ENCODE data around the gene TET3.

Gene TET3

DNA sequence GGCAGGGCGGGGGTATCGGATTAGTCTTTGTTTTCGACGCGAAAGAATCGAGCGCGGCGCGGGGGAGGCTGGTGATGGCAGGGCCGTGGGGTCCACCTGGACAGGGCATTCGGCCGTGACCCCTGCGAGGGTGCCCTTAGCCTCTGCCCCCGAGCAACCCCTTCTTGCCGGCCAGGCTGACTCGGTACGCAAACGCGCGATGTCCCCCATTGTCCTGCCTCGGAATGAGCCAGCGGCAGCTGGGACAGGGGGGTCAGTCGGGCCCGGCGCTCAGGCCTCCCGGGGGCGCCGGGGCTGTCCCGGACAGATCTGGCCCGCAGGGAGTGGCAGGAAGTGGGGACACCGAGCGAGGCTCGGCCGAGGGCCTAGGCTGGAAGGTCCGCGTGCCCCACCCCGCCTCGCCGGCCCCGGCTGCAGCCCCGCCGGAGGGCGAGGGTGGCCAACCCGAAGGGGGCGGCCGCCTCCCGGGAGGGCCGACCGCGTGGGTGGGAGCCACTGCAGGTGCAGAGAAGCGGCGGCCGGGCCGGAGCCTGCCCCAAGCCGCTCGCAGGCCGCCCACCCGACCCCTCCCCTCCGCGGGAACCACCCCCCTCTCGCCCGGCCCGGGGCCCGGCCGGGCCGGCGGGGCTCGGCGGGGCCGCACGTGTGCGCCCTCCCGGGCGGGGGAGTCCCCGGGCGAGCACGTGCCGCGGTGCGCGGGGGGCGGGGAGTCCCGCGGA lies at the start of gene TET3:
Gene TET3 (plus strand): TSS at position 708 of the 719 bp plus-strand sequence. CDS start 1,494 bp downstream, outside the sequence.
- TF ChIP-seq GATA3 (IDR thresholded peaks at IDR 0.05; ENCODE audit: low read depth, low read length): no peak
- no peak for TF ChIP-seq GATA2 (IDR thresholded peaks at IDR 0.05; ENCODE audit: low read depth, low read length)

- no peak for TF ChIP-seq GATA2 (IDR thresholded peaks at IDR 0.05; ENCODE audit: low read depth, low read length)
- TF ChIP-seq GATA3 (IDR thresholded peaks at IDR 0.05; ENCODE audit: low read depth, low read length): no peak
Measured at GRCh38 chr2:73935641-73936040, 49.1 kb upstream of the TET3 start.

DNA sequence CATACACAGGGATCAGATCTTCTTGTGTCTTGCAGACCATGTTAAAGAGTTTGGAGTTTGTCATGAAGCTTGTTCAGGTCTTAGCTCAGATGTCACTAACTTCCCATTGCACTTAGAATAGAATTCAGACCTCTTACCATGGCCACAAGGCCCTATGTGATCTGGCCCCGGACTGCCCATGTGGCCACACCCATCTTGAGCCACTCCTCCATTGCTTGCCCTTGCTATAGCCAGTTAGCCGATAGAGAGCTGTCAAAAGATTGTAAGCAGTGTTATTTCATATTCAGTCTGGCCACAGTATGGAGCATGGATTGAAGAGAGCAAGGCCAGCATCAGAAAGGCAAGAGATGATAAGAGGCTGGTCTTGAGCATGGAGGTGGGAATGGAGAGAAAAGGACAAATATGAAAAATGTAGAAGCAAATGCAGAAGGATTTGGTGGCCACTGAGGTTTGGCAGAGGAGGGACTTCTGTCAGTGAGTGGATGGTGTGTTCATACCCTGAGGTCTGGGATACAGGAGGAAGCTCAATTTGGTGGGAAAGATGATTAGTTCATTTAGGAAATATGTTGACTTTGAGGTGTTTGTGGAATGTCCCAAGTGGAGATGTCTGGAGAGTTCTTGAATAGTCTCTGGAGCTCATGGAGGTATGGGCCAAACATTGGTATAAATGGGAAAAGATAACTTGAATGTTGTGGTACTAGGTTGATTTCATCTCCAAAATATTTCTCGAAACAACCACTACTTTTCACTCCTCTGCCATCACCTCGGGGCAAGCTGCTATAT lies 47.4 kb upstream of the TET3 start:
- TF ChIP-seq GATA3 (IDR thresholded peaks at IDR 0.05; ENCODE audit: low read depth, low read length) (no peak), GATA2 (IDR thresholded peaks at IDR 0.05; ENCODE audit: low read depth, low read length) (no peak)

DNA sequence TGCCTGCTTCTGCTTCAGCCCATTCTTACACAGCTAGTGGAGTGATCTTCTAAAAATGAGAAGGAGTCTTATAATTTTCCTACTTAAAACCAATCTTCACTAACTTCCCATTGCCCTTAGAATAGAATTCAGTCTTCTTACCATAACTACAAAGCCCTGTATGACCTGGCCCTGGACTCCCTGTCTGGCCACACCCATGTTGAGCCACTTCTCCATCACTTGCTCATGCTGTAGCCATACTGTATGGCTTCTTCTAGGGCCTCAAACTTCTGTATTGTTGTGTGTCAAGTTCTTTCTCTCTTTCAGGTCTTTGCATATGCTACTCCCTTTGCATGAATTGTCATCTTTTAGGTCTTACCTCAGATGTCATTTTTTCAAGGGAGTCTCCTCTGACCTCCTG lies 46.8 kb upstream of the TET3 start:
- TF ChIP-seq GATA2 (IDR thresholded peaks at IDR 0.05; ENCODE audit: low read depth, low read length): no peak

DNA sequence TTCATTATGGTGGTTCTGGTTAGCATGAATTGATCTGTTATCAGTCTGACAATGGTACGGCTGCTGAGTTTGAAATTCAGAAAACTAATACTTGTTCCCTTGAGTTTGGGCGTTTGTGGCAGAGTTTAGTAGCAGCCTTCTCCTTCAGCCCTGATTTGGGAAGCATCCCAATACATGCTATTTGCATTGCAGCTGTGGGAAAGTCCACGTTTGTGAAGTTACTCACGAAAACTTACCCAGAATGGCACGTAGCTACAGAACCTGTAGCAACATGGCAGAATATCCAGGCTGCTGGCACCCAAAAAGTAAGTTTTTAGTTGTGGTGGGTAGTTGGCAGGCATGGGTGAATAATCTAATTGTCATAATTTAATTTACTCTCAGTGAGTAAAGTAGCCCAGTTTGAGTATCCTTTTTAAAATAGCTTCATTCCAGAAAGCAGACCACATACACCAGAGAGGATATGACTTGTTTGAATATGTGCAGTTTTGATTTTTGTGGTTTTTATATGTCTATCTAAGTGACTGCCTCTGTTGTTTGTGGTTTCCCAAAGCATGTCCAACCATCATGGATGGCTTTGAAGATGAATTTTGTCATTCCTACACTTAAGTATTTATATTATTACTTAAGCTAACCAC lies 45.9 kb upstream of the TET3 start:
- no peak for TF ChIP-seq GATA3 (IDR thresholded peaks at IDR 0.05; ENCODE audit: low read depth, low read length)
- no peak for TF ChIP-seq GATA2 (IDR thresholded peaks at IDR 0.05; ENCODE audit: low read depth, low read length)

DNA sequence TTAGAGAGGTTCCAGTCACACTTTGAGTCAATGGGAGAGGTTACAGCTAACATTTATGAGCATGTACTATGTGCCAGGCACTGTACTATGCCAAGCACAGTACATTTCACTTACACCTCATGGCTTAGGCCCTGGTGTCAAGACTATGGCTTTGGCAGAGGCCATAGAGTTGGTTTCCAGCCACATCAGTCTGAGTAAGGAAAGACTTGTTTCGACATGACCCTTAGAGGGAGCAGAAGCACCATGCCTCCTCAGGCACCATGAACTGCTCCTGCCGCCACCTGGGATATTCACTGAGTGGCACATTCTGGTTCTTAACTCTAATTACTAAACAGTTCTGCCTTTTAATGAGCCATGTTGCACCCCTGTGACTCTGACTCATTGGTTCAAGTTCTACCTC lies 45.3 kb upstream of the TET3 start:
- no peak for TF ChIP-seq GATA3 (IDR thresholded peaks at IDR 0.05; ENCODE audit: low read depth, low read length)
- TF ChIP-seq GATA2 (IDR thresholded peaks at IDR 0.05; ENCODE audit: low read depth, low read length): no peak

DNA sequence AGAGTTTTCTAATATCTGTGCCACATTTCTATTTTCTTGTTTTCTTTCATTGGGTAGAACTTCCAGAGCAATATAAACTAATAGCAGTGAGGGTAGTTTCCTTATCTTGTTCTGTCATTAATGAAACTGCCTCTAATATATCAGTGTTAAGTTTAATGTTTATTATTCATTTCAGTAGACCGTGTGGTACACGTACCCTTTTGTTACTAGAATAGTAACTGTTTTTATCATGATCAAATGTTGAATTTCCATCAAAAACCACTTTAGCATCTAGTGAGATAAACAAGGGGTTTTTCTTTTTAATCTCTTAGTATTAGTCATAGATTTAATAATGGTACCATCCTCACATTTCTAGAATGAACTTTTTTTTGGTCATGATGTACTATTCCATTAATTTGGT lies 42.0 kb upstream of the TET3 start:
- TF ChIP-seq GATA3 (IDR thresholded peaks at IDR 0.05; ENCODE audit: low read depth, low read length): no peak
- TF ChIP-seq GATA2 (IDR thresholded peaks at IDR 0.05; ENCODE audit: low read depth, low read length): no peak

DNA sequence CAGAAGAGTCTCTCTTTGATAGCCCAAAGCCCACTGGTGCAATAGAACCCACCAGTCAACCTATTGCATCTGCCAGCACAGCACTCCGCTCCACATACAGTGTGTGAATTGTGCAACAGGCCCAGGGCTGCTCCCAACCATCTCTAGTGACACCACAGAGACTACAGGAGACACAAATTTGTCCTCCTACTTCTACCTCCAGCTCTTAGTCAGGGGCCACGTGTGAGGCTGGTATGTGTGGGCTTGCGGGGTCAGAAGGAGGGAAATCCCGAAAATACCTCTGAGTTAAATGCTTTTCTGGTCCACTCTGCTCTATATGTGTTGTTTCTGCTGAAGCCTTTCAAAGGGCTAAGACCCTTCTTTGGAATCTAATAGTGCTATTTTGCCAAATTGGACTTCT lies 40.0 kb upstream of the TET3 start:
- TF ChIP-seq GATA2 (IDR thresholded peaks at IDR 0.05; ENCODE audit: low read depth, low read length) (no peak), GATA3 (IDR thresholded peaks at IDR 0.05; ENCODE audit: low read depth, low read length) (no peak)

DNA sequence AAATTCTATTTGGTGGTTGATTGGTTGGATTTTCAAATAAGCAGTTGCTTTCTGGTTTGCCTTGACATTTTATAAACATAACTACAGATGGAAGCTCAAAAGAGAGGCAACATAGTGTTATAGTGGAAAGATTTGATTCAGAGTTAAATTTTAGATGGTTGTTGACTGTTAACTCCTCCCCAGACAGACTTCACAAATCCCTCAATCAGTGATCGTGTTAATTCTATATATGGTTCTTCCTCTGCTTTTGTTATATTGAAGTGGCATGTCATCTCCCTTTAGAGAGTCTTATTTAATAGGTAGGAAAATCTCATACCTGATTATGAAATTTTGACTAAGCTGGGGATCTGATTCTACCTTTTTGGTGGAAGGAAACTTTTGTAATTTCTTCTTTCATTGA lies 38.5 kb upstream of the TET3 start:
- TF ChIP-seq GATA2 (IDR thresholded peaks at IDR 0.05; ENCODE audit: low read depth, low read length) (no peak), GATA3 (IDR thresholded peaks at IDR 0.05; ENCODE audit: low read depth, low read length) (no peak)

DNA sequence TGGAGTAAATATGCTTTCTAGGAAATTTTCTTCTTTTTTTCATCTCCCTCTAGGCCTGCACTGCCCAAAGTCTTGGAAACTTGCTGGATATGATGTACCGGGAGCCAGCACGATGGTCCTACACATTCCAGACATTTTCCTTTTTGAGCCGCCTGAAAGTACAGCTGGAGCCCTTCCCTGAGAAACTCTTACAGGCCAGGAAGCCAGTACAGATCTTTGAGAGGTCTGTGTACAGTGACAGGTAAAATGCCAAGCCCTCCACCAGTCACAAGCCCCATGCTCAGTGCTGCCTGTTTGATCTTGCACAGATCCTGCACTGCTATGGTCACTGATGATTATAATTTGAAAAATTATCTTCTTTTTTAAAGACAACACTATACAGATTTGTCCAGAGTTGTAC lies 38.0 kb upstream of the TET3 start:
- TF ChIP-seq GATA3 (IDR thresholded peaks at IDR 0.05; ENCODE audit: low read depth, low read length) (no peak), GATA2 (IDR thresholded peaks at IDR 0.05; ENCODE audit: low read depth, low read length) (no peak)

GRCh38 chr2:73947412-73948018 lies 37.2 kb upstream of the TET3 start:
- TF ChIP-seq GATA3 (IDR thresholded peaks at IDR 0.05; ENCODE audit: low read depth, low read length): no peak
- no peak for TF ChIP-seq GATA2 (IDR thresholded peaks at IDR 0.05; ENCODE audit: low read depth, low read length)

DNA sequence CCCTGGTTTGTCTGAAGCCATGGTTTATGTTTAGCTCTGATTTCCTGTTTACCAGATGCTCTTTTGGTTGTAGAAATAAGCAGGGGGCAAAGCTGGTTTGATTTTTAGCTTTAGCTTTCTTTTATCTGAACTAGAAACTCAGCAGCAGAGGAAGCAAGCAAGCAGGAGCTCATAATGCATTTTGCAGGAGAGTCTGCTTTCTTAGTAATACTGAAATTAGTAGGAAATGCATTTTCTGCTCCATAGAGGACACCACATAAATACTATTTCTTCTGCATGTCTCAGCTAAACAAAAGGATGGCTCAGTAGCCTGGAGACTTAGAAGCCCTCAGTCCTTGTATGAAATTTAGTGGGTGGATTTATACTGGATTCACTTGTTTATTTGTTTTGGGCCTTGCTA lies 34.9 kb upstream of the TET3 start:
- no peak for TF ChIP-seq GATA3 (IDR thresholded peaks at IDR 0.05; ENCODE audit: low read depth, low read length)
- TF ChIP-seq GATA2 (IDR thresholded peaks at IDR 0.05; ENCODE audit: low read depth, low read length): no peak

GRCh38 chr2:73952499-73953446 lies 31.9 kb upstream of the TET3 start:
- TF ChIP-seq GATA3 (IDR thresholded peaks at IDR 0.05; ENCODE audit: low read depth, low read length): no peak
- TF ChIP-seq GATA2 (IDR thresholded peaks at IDR 0.05; ENCODE audit: low read depth, low read length): no peak

Data from SH-SY5Y (cell line).